Lower leg skin (tissue), 4 donors: ENCODE measurements around the gene PSAPL1. TPM values are rescaled to one million over a fixed set of nuclear protein-coding genes. Genes with fewer than 3 reads are reported as not detected.
A peak's percentile ranks its signal among the peaks of the same experiment; 100 is the strongest.

ENCODE experiments used
- DNase-seq, 2 donors: peaks; one replicate each; pipeline ENCODE4 v3.0.0-alpha.2; 2019; ENCODE audit warnings: low spot score in 2 of 2
- H3K4me3 ChIP-seq: fragments of 200-600 bp; sonication (generic); 2 replicates; pipeline ENCODE4 v1.5.1; 2017; ENCODE audit warnings: mild to moderate bottlenecking, low read depth; ENCODE audit not compliant: poor library complexity, severe bottlenecking
- CTCF ChIP-seq, 3 donors: fragments of 450-650 bp; IDR thresholded peaks; one replicate each; pipeline ENCODE4 v1.5.1; 2016; ENCODE audit warnings: antibody characterized with exemption in 3 of 3, mild to moderate bottlenecking in 3 of 3, moderate library complexity in 2 of 3
- POLR2A ChIP-seq, 2 donors: fragments of 450-650 bp; IDR thresholded peaks; one replicate each; pipeline ENCODE4 v1.6.1; 2016 to 2017; ENCODE audit warnings: antibody characterized with exemption in 2 of 2, mild to moderate bottlenecking in 1 of 2, moderate library complexity in 1 of 2
- WGBS, 2 donors: methylation state at CpG; one replicate each; pipeline ENCODE4 v1.1.5; 2018; 5-methylcytosine and 5-hydroxymethylcytosine counted together
- intact Hi-C: fragments of 100-400 bp; cut with DNase I; formaldehyde crosslinking; loops from one replicate; pipeline ENCODE4 v1.15.0; 2023; ENCODE audit warnings: low total_unique reads
- total RNA-seq, 4 donors: library from RNA; depleted of rRNA; stranded (reverse); fragments of >200 nt; gene quantifications; one replicate each; pipeline ENCODE4 v1.1.0, GENCODE V29; 2016

Gene PSAPL1
- total RNA-seq, 4 donors from 2014 or later: 142 to 570 (median 249) TPM

GRCh38 chr4:7423391-7423790 lies 11.3 kb downstream of the PSAPL1 start:
- TF ChIP-seq POLR2A (IDR thresholded peaks at IDR 0.05) (no peak), CTCF (IDR thresholded peaks at IDR 0.05) (no peak)
- no peak overlapping the region for H3K4me3 ChIP-seq
- WGBS, 2 donors: 68 to 73% methylated on average over 5 of the region's 5 CpGs
- peak in 1 of 2 donors; percentile 76 for DNase-seq
- intact Hi-C loops: no loop called here

GRCh38 chr4:7422898-7423180 lies 11.9 kb downstream of the PSAPL1 start:
- intact Hi-C loops: no loop called here

GRCh38 chr4:7422151-7422897 lies 12.4 kb downstream of the PSAPL1 start:
- intact Hi-C loops: no loop called here
- peak in 1 of 2 donors; percentile 82 for DNase-seq
- WGBS, 2 donors: 90 to 98% methylated on average over 19 of the region's 19 CpGs
- TF ChIP-seq CTCF (IDR thresholded peaks at IDR 0.05): no peak
- TF ChIP-seq POLR2A (IDR thresholded peaks at IDR 0.05): no peak
- H3K4me3 ChIP-seq: no peak overlapping the region

More at GRCh38 chr4:7422898-7423180, 11.9 kb downstream of the PSAPL1 start:
- no peak for TF ChIP-seq POLR2A (IDR thresholded peaks at IDR 0.05)
- no peak overlapping the region for H3K4me3 ChIP-seq
- WGBS, 2 donors: 93 to 94% methylated on average over 9 of the region's 9 CpGs
- DNase-seq: no peak

- DNase-seq: peak in 1 of 2 donors; percentile 76
- TF ChIP-seq CTCF (IDR thresholded peaks at IDR 0.05) (no peak), POLR2A (IDR thresholded peaks at IDR 0.05) (no peak)
- WGBS, 2 donors: 86 to 87% methylated on average over 23 to 24 of the region's 24 CpGs
- intact Hi-C loops: no loop called here
- no peak overlapping the region for H3K4me3 ChIP-seq
These were observed 13.2 kb downstream of the PSAPL1 start for GRCh38 chr4:7421356-7422150.

- no peak for DNase-seq
- WGBS, 2 donors: 73 to 89% methylated on average over 14 of the region's 14 CpGs
- intact Hi-C loops: no loop called here
- no peak overlapping the region for H3K4me3 ChIP-seq
- no peak for TF ChIP-seq CTCF (IDR thresholded peaks at IDR 0.05)
- no peak for TF ChIP-seq POLR2A (IDR thresholded peaks at IDR 0.05)
These were observed 14.1 kb downstream of the PSAPL1 start for GRCh38 chr4:7420661-7421040.

GRCh38 chr4:7419961-7420660 lies 14.6 kb downstream of the PSAPL1 start:
- no peak overlapping the region for H3K4me3 ChIP-seq
- intact Hi-C loops: no loop called here
- DNase-seq: no peak
- no peak for TF ChIP-seq POLR2A (IDR thresholded peaks at IDR 0.05)
- TF ChIP-seq CTCF (IDR thresholded peaks at IDR 0.05): no peak
- WGBS, 2 donors: 68 to 87% methylated on average over 2 to 3 of the region's 4 CpGs
